G401.6 (cell line): ENCODE measurements around the gene AATK.

Source experiments
- FAIRE-seq: peaks from 2 replicates; lab custom pipeline; 2012; peaks lifted over from hg19 to GRCh38; lab: Jason Lieb, UNC

Gene AATK

DNA sequence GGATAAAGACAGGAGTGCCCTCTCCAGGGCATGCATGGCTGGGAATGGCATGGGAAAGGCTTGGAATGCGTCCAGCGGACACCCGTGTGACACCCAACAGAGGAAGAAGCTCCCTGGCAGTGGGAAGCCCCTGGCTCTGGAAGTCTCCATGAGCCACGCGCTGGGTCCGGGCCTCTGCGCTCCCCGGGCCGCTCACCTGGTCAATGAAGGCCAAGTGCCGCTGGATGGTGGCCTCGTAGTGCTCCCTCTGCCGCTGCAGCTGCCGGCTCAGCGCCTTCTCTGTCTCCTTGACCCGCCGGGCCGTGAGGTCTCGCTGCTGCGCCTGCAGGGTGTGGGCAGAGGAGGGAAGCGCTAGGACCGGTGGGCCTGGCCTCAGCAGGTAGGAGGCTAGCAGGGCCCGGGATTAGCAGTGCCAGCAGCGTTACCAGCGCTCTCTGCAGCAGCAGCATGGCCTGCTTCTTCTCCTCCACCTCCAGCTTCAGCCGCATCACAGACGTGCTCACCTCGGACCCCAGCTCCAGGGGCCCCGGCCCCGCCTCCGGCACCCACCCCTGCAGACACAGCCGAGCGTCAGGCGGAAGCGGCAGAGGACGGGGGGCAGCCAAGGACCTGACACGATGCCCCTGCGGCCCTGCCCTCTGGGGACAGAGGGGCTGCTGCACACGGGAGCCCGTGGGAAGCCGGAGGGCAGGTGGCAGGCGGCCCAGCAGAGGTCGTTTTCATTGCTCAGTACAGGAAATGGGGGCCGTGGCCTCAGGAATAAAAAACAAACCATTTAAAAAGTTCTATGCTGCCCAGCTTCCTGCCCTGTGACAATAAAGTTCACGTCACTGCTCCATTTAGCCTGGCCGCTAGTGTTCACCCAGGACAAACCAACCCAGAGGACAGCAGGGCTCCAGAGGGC is 30.7 kb upstream of the AATK start:
- no peak for FAIRE-seq

DNA sequence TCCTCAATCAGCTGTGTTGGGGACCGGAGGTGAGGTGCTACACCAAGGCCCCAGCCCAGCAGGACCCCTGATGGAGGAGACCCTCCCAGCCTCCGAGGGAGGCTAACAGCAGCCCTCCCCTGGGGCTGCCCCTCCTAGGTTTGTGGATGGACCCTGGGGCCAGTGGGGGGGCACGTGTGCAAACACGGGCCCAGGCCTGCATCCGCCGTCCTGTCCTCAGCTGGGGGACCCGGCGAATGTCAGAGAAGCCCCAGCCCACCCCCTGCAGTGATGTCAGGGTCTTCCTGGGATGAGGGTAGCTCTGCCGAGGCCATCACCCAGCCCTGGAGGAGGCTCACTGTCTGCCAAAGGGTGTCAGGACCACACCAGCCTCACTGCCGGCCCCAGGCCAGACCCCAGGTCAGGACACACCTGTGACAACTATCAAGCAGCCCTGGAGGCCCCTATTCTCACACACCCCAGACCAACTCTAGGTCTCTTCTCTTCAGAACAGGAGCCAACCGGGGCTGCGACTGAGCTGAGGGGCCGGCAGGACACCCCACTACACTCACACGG is 30.0 kb upstream of the AATK start:
- FAIRE-seq = no peak

DNA sequence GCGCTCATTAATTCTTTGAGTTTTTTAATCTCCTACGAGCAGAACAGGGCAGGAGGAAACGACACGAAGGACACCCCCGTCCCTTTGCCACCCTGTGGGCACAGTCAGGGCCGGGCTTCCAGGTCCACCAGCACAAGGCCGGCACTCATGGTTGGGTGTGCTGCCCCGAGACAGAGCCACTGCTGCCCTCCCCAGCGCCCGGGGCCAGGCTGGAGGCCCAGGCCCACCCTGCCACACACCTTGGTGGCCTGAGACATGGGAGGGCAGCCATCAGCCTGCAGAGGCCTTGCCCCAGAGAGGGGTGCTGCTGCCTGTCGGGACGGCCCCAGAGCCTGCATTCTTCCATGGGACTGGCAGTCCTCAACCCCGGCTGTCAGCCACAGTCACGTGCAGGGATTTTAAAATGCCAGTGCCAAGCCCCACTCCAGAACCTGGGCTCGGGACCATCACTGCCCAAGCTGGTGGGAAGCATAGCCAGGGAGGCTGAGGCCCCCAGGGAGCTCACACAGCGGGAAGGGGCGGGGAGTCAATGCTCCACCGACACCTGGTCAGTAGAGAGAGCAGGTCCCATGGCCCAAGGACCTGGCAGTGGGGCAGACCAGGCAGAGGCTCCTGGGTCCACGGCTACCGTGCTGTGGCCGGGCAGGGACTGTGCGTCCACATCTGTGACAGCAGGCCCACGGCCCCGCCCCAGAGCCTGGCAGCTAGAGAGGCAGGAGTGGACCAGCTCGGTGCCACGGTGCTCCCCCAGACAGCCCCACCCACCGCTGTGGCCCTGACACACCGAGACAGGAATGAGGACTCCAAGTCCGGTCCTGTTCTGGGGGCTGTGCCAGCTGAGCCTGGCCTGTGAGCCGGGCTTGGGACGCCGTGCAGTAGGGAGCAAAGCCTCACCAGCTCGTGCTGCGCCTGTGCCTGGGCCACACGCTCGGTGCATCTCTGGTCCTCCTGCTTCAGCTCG is 29.2 kb upstream of the AATK start:
- FAIRE-seq = no peak

DNA sequence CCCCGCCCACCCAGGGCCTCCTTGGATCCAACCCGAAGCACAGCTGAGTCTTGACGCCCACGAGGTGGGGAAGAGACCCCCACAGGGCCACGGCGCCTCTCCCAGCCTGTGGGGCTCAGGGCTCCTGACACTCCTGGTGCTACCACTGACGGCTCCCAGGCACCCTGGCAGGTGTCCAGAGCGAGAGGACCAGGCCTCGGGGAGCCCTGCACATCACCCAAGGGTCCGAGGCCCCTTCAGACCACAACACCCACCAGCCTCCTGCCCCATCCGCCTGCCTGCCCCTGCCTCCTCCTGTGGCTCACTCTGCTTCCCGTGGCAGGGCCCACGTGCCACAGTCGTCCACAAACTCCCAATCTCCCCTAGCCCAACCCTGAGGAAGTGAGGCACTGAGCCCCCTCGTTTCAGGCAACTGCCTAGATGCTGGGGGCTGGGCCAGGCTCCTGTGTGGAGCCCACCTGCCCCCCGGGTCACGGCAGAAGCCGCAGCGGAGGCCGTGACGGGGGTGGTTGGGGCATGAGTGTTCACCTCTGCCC is 28.3 kb upstream of the AATK start:
- no peak for FAIRE-seq

DNA sequence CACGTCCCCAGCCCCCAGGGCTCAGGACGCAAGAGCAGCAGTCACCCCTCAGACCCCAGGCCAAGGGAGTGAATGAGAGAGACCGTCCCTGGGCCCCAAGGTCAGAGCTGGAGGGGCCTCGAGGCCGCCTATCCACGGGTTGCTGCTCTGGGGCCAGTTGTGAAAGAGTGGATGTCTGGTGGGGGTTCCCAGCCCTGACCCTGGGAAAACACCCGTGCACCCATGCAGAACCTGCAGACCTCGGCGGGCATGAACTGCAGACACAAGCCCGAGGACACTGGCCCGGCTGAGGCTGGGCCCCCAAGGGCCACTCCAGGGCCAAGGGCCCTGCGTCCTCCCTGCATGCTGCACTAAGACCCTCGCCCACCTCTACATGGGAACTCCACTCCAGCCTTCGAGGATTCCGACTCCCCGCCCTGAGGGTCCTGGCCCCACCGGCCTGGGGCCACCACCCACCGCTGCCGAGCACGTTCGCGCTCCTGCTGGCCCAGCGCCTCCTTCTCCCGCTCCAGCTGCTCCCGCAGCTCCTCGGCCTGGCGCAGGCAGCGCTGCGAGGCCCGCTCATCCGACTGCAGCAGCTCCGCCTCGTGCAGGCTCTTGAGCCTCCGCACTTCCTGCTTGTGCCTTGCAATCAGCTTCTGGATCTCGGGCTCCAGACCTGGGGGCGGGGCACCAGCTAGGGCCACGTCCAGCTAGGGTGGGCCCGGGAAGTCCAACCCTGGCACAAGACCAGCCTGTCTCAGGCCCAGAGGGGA is 27.6 kb upstream of the AATK start:
- no peak for FAIRE-seq

DNA sequence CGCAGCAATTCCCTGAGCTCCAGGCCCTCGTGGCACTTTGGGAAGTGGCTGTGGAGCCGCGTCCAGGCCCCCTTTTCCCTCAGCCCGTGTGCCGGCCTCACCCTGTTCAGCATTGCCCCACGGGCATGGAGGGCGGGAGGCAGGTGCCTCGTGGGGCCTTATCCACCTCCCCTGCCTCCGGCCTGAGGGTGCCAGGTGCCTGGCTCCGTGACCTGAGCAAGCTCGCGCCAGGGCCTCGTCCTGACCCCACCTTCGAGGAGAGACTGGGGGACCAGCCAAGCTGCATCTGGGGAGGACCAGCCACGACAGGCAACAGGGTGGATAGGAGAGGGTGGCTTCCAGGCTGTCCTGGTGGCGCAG is 27.0 kb upstream of the AATK start:
- FAIRE-seq = no peak

DNA sequence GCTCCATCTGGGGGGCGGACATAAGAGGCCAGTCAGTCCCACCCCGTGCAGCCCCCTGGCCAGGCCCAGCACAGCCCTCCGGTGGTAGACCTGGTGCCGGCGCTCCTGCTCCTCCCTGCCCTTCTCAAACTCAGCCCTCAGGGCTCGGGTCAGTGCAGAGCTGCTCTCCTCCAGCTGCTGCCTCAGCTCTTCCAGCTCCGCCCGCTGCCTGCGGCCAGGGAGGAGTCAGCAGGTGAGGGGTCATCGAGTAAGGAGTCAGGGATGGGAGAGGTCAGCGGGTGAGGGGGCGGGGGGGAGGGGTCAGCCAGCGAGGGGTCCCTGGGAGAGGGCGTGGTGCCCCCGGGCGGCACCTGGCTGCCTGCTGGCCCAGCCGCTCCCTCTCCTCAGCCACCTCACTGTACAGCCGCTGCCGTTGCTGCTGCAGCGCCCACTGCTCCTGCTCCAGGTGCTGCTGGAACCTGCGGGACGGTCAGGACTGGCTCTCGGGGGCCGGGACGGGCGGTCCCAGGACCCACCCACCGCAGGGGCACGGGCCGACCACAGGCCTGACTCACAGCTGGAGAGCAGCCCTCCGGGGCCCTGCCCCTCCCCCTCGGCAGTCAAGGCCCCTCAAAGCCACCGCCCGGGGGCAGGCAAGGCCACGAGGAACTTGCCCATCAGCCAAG is 26.5 kb upstream of the AATK start:
- FAIRE-seq = no peak

DNA sequence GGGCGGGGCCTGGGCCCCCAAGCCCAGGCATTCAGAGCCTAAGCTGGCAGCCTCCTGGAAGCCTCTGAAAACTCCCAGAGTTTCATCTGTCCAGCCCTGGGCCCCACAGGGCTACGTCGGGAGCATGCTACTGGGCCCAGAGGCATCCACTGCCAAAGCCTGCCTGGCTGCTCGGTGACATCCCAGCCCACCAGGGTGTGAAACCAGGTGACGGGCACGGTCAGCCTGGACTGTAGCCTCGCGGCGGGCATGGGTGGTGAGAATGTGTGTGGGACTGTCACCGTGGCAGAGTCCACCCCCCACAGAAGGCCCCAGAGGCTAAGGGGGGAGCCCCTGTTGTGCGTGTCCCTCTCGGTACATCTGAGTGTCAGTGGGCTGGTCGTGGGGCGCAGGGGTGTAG is 25.6 kb upstream of the AATK start:
- no peak for FAIRE-seq

DNA sequence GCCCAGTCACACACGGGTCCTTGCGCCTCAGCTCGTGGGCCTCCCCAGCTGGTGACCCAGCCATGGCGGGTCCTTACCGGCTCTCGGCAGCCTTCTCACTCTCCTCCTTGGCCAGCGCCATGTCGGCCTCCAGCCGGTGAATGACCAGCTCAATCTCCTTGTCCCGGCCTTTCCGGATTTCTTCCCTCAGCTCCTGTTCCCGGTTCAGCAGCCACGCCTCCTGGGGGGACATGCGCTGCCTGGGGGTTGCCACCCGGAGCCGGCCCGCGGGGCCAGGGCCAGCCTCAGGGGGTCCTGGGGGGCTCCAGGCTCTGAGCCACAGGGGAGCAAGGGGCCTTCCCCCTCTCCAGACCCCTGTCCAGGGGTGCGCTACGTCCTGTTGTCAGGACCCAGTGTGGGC is 25.1 kb upstream of the AATK start:
- FAIRE-seq = no peak

DNA sequence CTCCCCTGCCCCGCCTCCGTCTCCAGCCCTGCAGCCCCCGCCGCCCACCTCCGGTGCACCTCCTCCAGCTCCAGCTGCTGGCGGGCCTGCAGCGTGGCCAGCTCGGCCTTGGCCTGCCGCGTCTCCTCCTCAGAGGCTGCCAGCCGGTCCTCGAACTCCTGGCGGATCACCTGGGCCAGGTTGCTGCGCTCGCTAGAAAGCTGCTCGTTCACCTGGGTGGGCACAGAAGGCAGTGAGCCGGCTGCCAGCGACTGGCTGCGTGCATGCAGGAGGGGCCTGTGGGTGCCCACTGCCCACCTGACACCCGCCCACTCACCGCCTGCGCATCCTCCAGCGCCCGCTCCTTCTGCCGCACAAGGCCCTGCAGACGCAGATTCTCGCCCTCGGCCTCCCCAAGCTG is 24.6 kb upstream of the AATK start:
- no peak for FAIRE-seq

DNA sequence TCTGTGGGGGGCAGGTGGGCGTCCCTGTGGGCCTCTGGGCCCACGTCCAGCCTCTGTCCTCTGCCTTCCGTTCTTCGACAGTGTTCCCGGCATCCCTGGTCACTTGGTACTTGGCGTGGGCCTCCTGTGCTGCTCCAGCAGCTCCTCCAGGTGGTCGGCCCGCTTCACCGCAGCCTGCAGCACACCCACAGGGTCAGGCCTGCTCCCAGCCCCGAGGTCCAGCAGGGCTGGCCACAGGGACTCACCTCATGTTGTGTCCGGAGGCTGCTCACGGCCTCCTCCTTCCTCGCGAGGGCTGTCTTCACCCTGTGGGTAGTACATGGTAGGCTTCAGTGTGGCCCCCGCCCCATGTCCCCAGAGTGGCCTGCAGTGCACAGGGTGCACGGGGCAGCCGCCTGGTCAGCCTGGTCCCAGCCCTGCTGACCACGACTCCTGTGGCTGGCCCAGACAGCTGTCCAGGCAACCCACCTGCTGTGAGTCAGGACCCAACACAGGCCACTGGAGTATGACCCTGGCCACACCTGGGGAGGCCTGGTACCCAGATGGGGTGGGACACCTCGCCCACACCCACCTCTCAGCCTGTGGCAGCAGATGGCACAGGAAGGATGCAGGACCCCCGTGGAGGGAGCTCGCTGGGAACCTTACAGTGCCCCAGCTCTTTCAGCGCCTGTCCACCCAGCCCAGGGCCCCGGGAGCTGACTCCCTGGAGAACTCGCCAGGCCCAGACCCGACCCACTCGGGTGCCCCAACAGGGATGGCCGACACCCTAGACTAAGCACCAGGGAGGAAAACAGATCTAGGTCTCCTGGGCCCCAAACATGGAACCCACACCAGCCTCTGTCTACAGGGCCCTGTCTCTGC is 23.9 kb upstream of the AATK start:
- no peak for FAIRE-seq

DNA sequence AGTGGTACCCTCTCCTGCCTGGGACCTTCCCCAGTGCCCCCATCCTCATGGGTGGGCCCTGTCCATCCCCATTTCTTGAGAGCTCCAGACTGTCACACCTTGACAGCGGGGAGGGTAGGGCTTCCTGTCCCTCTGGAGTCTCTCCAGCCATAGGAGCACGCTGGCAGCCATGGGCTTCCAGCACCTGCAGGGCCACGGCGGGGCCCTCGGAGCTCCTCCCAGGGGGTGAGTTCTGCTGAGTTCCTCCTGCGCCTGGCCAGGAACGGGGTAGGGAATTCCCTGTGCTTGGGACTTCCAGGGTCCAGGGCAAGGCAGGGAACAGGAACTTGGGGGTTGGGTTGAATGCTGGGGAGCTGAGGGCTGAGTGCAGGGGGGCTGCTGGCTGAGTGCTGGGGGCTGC is 23.0 kb upstream of the AATK start:
- FAIRE-seq = no peak

DNA sequence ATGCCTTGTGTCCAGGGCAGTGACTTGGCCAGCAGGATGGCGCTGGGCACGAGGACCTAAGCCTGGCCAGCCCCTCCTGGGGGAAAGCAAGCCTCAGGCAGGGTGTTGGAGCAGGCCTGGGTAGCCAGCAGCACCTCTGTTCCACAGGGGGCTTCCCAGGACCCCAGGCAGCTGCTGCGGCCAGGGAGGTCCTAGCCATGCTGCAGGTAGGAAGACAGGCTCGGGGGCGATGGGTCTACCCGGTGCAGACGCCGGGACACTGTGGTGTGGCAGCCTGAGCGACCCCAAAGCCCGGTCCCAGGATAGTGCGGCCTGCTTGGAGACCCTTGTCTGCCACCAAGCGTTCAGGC is 22.4 kb upstream of the AATK start:
- no peak for FAIRE-seq

DNA sequence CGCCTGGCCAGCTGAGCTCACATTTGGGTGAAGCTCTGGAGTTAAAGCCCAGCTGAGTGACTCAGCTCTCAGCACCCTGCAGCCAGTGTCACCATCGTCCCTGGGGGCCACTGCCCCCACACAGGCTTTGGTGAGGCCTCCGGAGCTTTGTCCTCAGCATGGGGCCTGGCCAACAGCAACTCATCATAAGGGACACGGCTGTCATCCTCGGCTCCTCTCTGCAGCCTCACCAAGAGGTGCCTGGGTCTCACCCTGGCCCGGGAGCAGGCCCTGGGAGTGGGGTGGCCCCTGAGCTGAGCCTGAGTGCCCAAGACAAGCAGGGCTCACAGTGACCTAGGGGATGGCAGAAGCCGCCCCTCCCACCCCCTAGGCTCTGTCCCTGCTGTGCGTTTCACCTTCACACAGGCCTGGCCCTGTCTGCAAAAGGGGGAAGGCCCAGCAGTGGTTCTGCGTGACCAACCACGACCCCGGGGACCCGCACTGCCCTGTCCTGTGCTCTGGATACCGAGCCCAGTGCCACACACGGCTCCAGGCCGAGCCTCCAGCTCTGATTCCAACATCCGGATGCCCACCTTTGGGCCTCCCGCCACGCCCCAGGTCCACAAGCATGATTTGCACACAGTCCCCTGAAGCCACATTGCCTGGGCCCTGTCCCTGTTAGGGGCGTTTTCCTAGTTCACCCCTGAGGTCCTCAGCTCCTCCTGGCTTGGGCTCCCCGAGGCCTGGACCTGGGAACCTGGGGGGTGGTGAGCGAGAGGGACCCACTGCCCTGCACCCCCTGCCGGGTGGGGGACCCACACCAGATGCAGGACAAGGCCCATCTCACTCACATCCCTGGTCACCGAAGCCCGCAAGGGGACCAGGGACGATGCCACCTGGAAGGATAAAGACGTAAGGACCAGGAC is 21.8 kb upstream of the AATK start:
- no peak for FAIRE-seq

DNA sequence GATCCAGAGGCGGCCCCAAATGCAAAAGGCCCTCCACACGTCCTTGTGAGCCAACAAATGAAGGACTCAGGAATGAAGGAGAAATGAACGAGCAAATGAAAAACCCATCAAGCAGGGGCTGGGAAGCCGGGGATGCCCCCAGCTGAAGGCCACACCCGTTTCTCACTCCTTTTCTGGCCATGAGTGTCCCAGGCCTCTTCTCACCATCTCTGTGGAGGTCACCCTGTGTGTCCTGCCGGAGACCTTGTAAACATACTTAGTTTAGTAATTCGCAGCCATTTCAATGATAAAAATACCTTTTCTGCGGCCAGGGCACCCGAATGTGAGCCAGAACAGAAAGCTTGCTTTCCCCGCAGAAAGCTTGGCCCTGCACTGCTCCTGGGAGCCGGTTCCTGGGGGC is 21.1 kb upstream of the AATK start:
- FAIRE-seq = no peak

DNA sequence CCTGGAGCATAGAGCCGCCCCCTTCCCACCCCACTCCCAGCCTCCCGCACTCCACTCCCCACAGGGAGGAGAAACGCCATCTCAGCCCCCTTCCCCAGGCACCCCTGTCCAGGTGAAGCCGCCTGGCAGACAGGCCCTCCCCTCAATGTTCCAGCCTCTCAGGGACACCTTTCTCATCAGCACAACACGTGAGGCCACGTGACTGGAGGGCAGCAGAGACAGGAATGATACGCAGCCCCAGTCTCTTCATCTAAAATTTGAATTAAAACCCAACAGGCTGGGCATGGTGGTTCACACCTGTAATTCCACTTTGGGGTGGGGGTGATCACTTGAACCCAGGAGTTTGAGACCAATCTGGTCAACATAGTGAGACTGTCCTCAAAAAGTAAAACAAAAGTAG is 20.2 kb upstream of the AATK start:
- FAIRE-seq = no peak

DNA sequence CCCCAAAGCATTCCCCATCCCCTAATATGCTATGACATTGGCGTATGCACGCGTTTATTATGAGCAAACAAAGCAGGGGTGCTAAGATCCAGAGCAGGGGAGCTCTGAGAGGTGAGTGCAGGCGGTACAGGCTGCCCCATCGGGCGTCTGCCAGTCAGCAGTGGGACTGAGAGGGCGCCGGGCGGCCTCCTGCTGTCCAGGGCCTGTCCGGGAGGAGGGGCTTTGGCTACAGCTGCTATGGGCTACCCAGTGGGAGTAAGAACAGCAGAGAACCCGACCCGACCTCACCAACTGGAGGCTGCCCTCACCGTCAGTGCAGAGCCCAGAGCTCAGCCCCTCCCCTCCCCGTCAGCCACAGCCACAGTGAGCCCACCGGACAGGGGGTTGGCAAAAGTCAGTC is 18.5 kb upstream of the AATK start:
- no peak for FAIRE-seq

DNA sequence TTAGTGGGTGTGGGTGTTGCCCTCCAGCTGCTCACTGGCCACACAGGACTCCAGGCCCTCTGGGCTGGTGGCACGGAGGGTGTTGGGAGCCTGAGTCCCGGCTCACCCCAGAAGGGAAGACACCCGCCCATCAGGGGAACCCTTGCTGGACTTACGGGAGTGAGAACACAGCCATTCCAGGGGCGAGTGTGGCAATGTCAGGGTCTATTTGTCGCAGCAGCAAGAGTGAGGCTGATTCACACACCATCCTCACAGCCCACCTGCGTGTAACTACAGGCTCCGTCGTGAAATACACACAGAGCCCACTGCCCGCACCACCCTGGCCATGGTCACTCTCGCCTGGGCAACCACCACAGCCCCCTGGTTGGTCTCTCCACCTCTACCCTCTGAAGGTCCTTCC is 17.8 kb upstream of the AATK start:
- no peak for FAIRE-seq

DNA sequence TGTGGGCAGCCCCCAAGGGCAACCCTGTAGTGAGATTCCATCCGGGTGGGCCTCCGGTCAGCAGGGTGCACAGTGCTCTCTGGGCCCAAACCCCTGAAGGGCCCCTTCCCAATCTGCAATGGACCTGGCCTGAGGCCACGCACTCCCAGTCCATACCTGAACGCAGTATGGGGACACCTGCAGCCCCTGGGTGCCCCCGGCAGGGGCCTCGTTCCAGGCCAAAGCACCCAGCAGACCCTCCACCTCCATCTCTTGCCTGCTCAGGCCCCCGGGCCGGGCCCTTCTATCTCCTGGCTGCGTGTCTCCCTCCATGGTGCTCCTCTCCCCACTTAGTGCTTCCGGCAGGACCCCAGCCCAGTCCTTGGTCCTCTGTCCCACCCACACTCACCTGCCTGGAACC is 17.3 kb upstream of the AATK start:
- no peak for FAIRE-seq

DNA sequence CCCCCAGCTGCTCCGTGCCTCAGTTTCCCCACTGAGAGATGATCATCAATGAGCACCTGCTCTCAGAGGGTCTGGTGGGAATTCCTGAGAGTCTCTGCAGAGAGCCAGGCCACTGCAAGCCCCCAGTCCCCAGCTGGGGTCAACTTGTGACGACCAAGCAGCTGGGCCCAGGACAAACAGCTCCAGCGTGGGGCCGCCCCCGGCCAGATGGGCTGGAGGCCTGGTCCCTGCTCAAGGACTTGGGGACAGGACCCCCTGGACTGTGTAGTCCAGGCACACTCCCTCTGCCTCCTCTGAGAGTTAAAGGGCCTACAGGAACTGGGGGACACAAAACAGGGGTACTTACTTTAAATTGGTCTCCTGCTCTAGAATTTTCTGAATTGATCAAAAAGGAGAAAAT is 16.6 kb upstream of the AATK start:
- FAIRE-seq = no peak
